GM21529 (cell line): ENCODE data around the gene FYN.
"Not testable (repeated sequence)": the region's sequence is repeated elsewhere in the genome, so short reads cannot be mapped to it uniquely, and the experiment has no call there.

Source experiments
- ATAC-seq: cut with Tn5 transposase; IDR thresholded peaks from one replicate; pipeline ENCODE4 v1.9.1; 2021; ENCODE audit not compliant: unreplicated experiment

The FYN gene

DNA sequence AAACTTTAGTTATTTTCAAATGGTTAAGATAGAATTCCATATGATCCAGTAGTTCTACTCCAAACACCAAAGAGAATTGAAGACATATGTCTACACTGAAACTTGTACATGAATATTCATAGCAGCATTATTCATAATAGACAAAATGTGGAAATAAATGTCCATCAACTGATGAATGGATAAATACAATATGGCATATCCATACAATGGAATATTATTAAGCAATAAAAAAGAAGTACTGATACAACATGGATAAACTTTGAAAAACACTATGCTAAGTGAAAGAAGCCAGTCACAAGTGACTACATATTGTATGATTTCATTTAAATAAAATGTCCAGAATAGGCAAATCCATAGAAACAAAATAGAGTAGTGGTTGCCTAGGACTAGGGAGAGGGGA is 234.0 kb downstream of the FYN start:
- no peak for ATAC-seq

- ATAC-seq = not testable (repeated sequence)
These were observed 238.3 kb downstream of the FYN start for GRCh38 chr6:111634981-111635380.

DNA sequence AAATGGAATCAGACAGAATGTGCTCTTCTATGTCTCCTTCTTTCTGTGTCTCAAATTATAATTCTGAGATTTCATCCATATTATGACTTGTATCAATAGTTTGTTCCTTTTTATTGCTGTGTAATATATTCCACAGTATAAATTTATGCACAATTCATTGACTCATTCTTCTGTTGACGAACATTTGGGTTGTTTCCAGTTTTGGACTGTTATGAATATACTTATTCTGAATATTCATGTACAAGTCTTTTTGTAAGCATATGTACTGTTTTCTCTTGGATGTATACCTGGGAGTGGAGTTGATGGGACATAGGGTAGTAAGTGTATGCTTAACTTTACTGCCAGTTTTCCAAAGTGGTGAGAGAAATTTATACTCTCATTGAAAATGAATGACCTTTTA is 239.4 kb downstream of the FYN start:
- no peak for ATAC-seq

GRCh38 chr6:111632468-111633247 is 240.6 kb downstream of the FYN start:
- ATAC-seq = no peak

DNA sequence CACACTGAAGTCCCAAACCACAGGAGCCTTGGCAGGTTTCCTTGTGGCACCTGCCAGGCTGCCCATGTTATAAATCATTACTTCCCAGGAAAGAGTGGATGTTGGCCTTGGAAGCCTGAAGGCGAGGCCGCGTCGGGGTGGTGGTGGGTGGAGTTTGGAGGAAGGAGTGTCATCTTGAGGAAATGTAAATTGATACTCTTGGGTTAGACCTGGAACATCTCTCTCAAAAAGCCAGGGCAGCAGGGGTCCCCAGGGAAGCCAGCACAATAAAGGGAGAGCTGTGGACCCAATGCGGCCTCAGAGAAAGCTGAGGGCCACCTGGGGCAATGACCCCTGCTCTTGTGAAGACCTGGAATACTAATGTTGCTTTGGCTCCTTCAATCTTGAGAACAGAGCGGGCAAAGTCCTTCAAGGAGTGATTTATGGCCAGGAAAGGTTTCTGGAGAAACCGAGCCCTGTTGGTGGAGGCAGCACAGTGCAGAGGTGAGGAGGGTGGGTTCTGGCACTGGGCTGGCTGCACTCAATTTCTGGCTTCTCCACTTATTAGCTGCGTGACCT is 241.3 kb downstream of the FYN start:
- ATAC-seq = no peak

GRCh38 chr6:111631018-111631417 is 242.2 kb downstream of the FYN start:
- no peak for ATAC-seq

- ATAC-seq = no peak
These were observed 245.0 kb downstream of the FYN start for GRCh38 chr6:111628142-111628850.

GRCh38 chr6:111626441-111626840 is 246.8 kb downstream of the FYN start:
- ATAC-seq = no peak

DNA sequence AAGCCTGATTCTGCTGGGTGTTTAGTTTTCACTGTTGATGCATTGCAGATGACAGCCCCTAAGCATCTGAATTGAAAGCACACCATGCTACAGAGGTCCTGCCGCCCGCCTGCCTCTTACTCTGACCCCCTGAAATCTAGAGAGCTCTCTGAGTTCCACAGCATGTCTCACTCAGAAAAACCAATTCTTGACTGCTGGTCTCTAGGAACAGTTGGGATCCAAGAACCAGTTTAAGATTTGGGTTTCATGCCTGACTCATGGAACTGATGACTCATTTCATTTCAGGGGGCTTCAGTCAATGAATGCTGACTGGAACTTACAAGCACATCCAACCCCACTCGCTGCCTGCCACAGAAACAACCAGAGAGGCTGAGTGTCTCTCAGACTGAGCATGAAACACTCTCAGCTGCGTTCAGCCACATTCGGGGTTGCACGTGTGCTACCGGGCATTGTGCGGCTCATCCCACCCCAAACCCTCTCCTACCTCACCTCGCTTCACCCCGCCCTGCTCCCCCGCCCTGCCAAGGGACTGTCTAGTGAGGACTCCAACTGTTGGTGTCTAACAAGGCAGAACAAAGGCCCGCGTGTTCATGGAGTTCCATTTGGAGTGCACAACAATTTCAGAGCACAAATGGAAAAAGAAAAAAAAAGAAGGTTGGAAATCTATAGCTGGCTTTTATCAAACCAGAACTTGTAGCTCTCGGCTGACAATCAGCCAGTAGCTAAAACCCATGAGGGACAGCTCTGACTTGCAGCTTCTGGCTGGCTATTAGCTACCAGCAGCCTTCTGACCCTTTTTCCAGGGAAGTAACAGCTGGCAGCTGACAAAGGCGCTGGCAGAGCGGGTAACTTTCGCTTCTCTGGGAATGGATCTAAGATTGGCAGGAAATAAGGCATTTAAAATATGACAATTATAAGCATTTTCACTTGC is 247.5 kb downstream of the FYN start:
- no peak for ATAC-seq

DNA sequence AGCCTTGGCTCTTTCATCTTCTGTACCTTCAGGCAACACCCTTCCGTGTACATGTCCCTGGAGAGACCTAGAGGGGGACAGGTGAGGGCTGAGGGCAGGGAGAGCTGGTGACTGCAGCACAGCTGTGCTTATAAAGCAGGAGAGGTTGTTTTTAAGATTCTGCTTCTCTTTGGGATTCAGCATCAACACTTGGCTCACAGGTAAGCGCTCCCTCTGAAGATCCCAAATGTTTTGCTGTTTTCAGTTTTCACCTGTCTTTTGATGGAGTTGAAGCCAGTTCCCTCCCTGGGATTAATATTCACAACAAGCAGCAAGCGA is 248.2 kb downstream of the FYN start:
- ATAC-seq = no peak

- ATAC-seq = no peak
These were observed 248.7 kb downstream of the FYN start for GRCh38 chr6:111624401-111625098.

- no peak for ATAC-seq
These were observed 250.1 kb downstream of the FYN start for GRCh38 chr6:111623046-111623718.

GRCh38 chr6:111620169-111620568 is 253.1 kb downstream of the FYN start:
- ATAC-seq = no peak

DNA sequence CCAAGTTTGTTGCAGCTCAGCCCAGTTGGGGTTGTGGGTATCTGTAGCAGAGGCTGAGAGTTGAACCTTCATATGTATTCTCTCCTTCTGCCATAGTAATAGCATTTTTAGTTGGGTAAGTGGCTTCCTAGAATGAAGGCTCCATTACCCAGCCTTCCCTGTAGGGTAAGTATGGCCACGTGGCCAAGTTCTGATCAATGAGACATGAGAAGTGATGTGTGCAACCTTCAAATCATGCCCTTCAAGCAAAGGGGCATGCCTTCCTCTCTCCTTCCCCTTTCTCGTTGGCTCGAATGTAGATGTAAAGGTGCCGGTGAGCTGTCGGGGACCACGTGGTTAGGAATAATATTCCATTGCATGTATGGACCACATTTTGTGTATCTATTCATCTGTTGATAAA is 254.8 kb downstream of the FYN start:
- no peak for ATAC-seq

- no peak for ATAC-seq
These were observed 256.1 kb downstream of the FYN start for GRCh38 chr6:111617149-111617548.

- no peak for ATAC-seq
These were observed 257.2 kb downstream of the FYN start for GRCh38 chr6:111615916-111616612.

DNA sequence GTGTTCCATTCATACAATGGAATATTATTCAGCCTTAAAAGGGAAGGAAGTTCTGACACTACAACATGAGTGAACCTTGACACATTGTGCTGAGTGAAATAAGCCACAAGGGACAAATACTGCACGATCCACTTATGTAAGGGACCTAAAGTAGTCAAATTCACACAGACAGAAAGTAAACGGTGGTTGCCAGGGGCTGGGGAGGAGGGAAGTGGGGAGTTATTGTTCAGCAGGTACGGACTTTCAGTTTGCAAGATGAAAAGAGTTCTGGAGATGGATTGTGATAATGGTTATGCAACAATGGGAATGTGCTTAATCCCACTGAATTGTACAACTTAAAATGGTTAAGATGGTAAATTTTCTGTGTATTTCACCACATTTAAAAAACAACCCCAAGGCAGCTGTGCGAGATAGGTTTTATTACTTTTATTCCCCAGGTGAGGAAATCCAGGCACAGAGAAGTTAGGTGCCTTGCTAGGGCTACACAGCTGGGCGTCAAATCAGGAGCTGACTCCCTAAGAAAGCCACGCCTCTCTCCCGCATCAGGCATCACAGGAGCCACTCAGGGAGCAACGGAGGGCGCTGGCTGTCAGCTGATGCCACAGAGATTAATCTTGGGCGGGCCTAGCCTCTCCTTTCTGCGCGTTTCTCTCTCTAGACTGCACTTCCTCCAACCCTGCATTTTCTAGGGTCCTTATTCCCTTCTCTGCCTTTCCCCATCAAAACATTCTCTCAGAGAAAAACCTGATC is 258.2 kb downstream of the FYN start:
- ATAC-seq = no peak

DNA sequence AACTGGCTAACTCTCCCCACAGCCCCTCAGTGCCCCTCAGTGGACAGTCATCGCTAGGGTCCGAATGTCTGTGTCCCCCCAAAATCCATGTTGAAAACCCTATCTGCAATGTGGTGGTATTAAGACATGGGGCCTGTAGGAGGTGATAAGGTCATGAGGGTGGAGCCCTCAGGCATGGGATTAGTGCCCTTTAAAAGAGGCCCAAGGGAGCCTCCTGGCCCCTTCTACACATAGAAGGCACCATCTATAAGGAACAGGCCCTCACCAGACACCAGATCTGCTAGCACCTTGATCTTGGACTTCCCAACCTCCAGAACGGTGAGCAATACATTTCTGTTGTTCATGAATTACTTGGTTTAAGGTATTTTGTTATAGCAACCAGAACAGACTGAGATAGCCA is 260.9 kb downstream of the FYN start:
- ATAC-seq = no peak
